HCT116 (cell line): Measurements from ENCODE around the gene ASPN. TPM values are rescaled to one million over a fixed set of nuclear protein-coding genes. Genes with fewer than 3 reads are reported as not detected.

Experiments
- ATAC-seq: fragments of 200-7000 bp; cut with Tn5 transposase; 2 replicates; pipeline ENCODE4 v1.9.1; 2020; ENCODE audit warnings: mild to moderate bottlenecking, moderate library complexity
- BruUV-seq: library from RNA; stranded (reverse); fragments of 400-500 nt; replicated peaks from 2 replicates; lab custom pipeline; 2021; lab: Mats Ljungman, UMichigan
- CTCF ChIA-PET: fragments of 300-600 bp; sonication (Branson Sonifier 250); formaldehyde crosslinking; loops from one replicate; lab custom pipeline; 2021; ENCODE audit warnings: antibody characterized with exemption; lab: Charles Lee
- POLR2A ChIA-PET: fragments of 300-600, 350-600 bp; sonication (Branson Sonifier 250); formaldehyde crosslinking; loops from one replicate; lab custom pipeline; 2021; ENCODE audit warnings: antibody characterized with exemption; lab: Charles Lee
- RAD21 ChIA-PET, 2 experiments: fragments of 300-600 bp; sonication (Branson Sonifier 250); formaldehyde crosslinking; loops; one replicate each; lab custom pipeline; 2023; ENCODE audit warnings: low total read pairs in 2 of 2; ENCODE audit not compliant: uncharacterized antibody in 2 of 2, unreplicated experiment in 2 of 2, low non-redundant PET in 1 of 2; lab: Charles Lee
- DNase-seq: peaks from one replicate; pipeline ENCODE4 v3.0.0-alpha.2; 2010; ENCODE audit warnings: low read depth, low spot score
- H2AFZ ChIP-seq: fragments of 200-600 bp; shearing (Covaris generic), sonication (generic); 2 replicates; pipeline ENCODE4 v1.6.1; 2017; ENCODE audit warnings: low read depth, mixed run types, mixed read lengths, antibody characterized with exemption, low read length; ENCODE audit not compliant: poor library complexity, severe bottlenecking
- H3K27ac ChIP-seq: 2 replicates; pipeline ENCODE4 v1.5.1; 2012; ENCODE audit warnings: low read depth, low read length
- H3K27me3 ChIP-seq: fragments of 200-600 bp; sonication (generic); 2 replicates; pipeline ENCODE4 v1.6.1; 2016; ENCODE audit warnings: mixed run types, low read length, mixed read lengths; ENCODE audit not compliant: insufficient read depth
- H3K36me3 ChIP-seq, 2 experiments: fragments of 200-500 bp in 1 of 2; fragments of 200-600 bp in 1 of 2; sonication (Bioruptor generic) in 1 of 2; sonication (generic) in 1 of 2; 2 replicates each; pipeline versions ENCODE4 v1.5.1 to v1.6.1; 2014 to 2016; ENCODE audit warnings: low read length in 2 of 2, inconsistent platforms in 1 of 2, mixed read lengths in 1 of 2, mixed run types in 1 of 2; ENCODE audit not compliant: insufficient read depth in 2 of 2, control insufficient read depth in 1 of 2
- H3K4me1 ChIP-seq, 2 experiments: fragments of 200-600 bp in 1 of 2; sonication (generic) in 1 of 2; 2 replicates each; pipeline versions ENCODE4 v1.5.1 to v1.6.1; 2012 to 2017; ENCODE audit warnings: low read length in 2 of 2, inconsistent platforms in 1 of 2, mild to moderate bottlenecking in 1 of 2, mixed read lengths in 1 of 2, mixed run types in 1 of 2, moderate library complexity in 1 of 2; ENCODE audit not compliant: insufficient read depth in 2 of 2, control insufficient read depth in 1 of 2
- H3K4me2 ChIP-seq: fragments of 200-600 bp; sonication (generic); 2 replicates; pipeline ENCODE4 v1.6.1; 2017; ENCODE audit warnings: mixed run types, low read length, mixed read lengths
- H3K4me3 ChIP-seq, 2 experiments: fragments of 200-600 bp in 1 of 2; sonication (generic) in 1 of 2; replicated peaks in 1 of 2; 2 replicates each; pipeline ENCODE4 v1.5.1; 2011 to 2016; ENCODE audit warnings: low read length in 2 of 2, control low read depth in 1 of 2, low read depth in 1 of 2, mild to moderate bottlenecking in 1 of 2, mixed read lengths in 1 of 2, mixed run types in 1 of 2
- H3K79me2 ChIP-seq: fragments of 200-600 bp; sonication (generic); 2 replicates; pipeline ENCODE4 v1.6.1; 2017; ENCODE audit warnings: mild to moderate bottlenecking, mixed run types, low read length, moderate library complexity, mixed read lengths; ENCODE audit not compliant: insufficient read depth
- H3K9ac ChIP-seq: fragments of 200-600 bp; sonication (generic); 2 replicates; pipeline ENCODE4 v1.6.1; 2016; ENCODE audit warnings: low read length, mixed read lengths
- H3K9me2 ChIP-seq: fragments of 200-600 bp; sonication (generic), shearing (Covaris generic); 2 replicates; pipeline ENCODE4 v1.6.1; 2017; ENCODE audit warnings: mixed run types, mild to moderate bottlenecking, moderate library complexity; ENCODE audit not compliant: insufficient read depth
- H3K9me3 ChIP-seq, 2 experiments: fragments of 200-500 bp in 1 of 2; fragments of 200-600 bp in 1 of 2; sonication (Bioruptor generic) in 1 of 2; sonication (generic) in 1 of 2; 2 replicates each; pipeline ENCODE4 v1.6.1; 2014 to 2017; ENCODE audit warnings: low read length in 2 of 2, mixed read lengths in 2 of 2, inconsistent platforms in 1 of 2, low read depth in 1 of 2, mild to moderate bottlenecking in 1 of 2, mixed run types in 1 of 2, moderate library complexity in 1 of 2; ENCODE audit not compliant: control insufficient read depth in 1 of 2, insufficient read depth in 1 of 2
- H4K20me1 ChIP-seq: fragments of 200-600 bp; sonication (generic), shearing (Covaris generic); 2 replicates; pipeline ENCODE4 v1.6.1; 2017; ENCODE audit warnings: mixed run types, mild to moderate bottlenecking, moderate library complexity; ENCODE audit not compliant: insufficient read depth
- CBX3 ChIP-seq: IDR thresholded peaks from 2 replicates; pipeline ENCODE4 v1.6.1; 2012; ENCODE audit warnings: low read depth
- EGR1 ChIP-seq: IDR thresholded peaks from 2 replicates; pipeline ENCODE4 v1.6.1; 2012; ENCODE audit warnings: low read depth
- ELF1 ChIP-seq: IDR thresholded peaks from 2 replicates; pipeline ENCODE4 v1.6.1; 2012; ENCODE audit warnings: low read depth, borderline replicate concordance
- EZH2 ChIP-seq: fragments of 200-600 bp; sonication (generic); IDR thresholded peaks from 2 replicates; pipeline ENCODE4 v1.6.1; 2017; ENCODE audit warnings: antibody characterized with exemption, mixed run types
- EZH2phosphoT487 ChIP-seq: fragments of 200-600 bp; IDR thresholded peaks from 2 replicates; pipeline ENCODE4 v1.6.1; 2018; ENCODE audit warnings: antibody characterized with exemption, borderline replicate concordance
- FOSL1 ChIP-seq: IDR thresholded peaks from 2 replicates; pipeline ENCODE4 v1.6.1; 2012; ENCODE audit warnings: low read depth
- POLR2AphosphoS5 ChIP-seq: IDR thresholded peaks from 2 replicates; pipeline ENCODE4 v1.6.1; 2011; ENCODE audit warnings: mild to moderate bottlenecking, low read depth, low read length, moderate library complexity
- RAD21 ChIP-seq: IDR thresholded peaks from 2 replicates; pipeline ENCODE4 v1.6.1; 2012; ENCODE audit warnings: low read depth, mild to moderate bottlenecking
- SIN3A ChIP-seq: IDR thresholded peaks from 2 replicates; pipeline ENCODE4 v1.6.1; 2012; ENCODE audit warnings: low read depth
- SRF ChIP-seq: IDR thresholded peaks from 2 replicates; pipeline ENCODE4 v1.6.1; 2012; ENCODE audit warnings: low read depth
- TCF7L2 ChIP-seq: IDR thresholded peaks from 2 replicates; pipeline ENCODE4 v1.7.0; 2011; ENCODE audit warnings: borderline replicate concordance, inconsistent platforms; ENCODE audit not compliant: insufficient read depth, insufficient read length; ENCODE audit errors: extremely low read depth
- ZFX ChIP-seq: fragments of 450-650 bp; IDR thresholded peaks from 2 replicates; pipeline ENCODE4 v1.6.1; 2017
- ZNF274 ChIP-seq: fragments of 200-500 bp; sonication (Bioruptor generic); IDR thresholded peaks from 2 replicates; pipeline ENCODE4 v1.6.1; 2014; ENCODE audit warnings: mild to moderate bottlenecking, low read depth, low read length, inconsistent platforms
- intact Hi-C: fragments of 100-400 bp; cut with micrococcal nuclease; formaldehyde crosslinking; loops from 2 replicates; pipeline ENCODE4 v1.10.0; 2022
- total RNA-seq: library from RNA; stranded (reverse); gene quantifications from one replicate; pipeline ENCODE4 v1.2.1, GENCODE V29; 2021; ENCODE audit not compliant: unreplicated experiment
- TF ChIP-seq, protein P1 (sequence below): IDR thresholded peaks from 2 replicates; pipeline ENCODE4 v1.6.1; 2012
- TF ChIP-seq, protein P2 (sequence below): IDR thresholded peaks from 2 replicates; pipeline ENCODE4 v1.6.1; 2011; ENCODE audit warnings: mild to moderate bottlenecking, low read length, moderate library complexity; ENCODE audit not compliant: insufficient replicate concordance; ENCODE audit errors: extremely low read depth
- TF ChIP-seq, protein P3 (sequence below), 3 experiments: fragments of 200-600 bp in 1 of 3; sonication (generic) in 1 of 3; IDR thresholded peaks in 2 of 3; conservative IDR thresholded peaks in 1 of 3; 2 replicates each; pipeline ENCODE4 v1.5.1; 2012 to 2017; ENCODE audit warnings: low read depth in 2 of 3, low read length in 2 of 3, antibody characterized with exemption in 1 of 3, borderline replicate concordance in 1 of 3, control low read depth in 1 of 3, mild to moderate bottlenecking in 1 of 3, mixed read lengths in 1 of 3, mixed run types in 1 of 3, moderate library complexity in 1 of 3; ENCODE audit not compliant: insufficient read depth in 1 of 3
- TF ChIP-seq, protein P4 (sequence below): IDR thresholded peaks from 2 replicates; pipeline ENCODE4 v1.6.1; 2012; ENCODE audit warnings: low read depth
- TF ChIP-seq, protein P5 (sequence below): IDR thresholded peaks from 2 replicates; pipeline ENCODE4 v1.6.1; 2012

ASPN gene
- total RNA-seq, 1 experiment from 2014 or later: not detected

DNA sequence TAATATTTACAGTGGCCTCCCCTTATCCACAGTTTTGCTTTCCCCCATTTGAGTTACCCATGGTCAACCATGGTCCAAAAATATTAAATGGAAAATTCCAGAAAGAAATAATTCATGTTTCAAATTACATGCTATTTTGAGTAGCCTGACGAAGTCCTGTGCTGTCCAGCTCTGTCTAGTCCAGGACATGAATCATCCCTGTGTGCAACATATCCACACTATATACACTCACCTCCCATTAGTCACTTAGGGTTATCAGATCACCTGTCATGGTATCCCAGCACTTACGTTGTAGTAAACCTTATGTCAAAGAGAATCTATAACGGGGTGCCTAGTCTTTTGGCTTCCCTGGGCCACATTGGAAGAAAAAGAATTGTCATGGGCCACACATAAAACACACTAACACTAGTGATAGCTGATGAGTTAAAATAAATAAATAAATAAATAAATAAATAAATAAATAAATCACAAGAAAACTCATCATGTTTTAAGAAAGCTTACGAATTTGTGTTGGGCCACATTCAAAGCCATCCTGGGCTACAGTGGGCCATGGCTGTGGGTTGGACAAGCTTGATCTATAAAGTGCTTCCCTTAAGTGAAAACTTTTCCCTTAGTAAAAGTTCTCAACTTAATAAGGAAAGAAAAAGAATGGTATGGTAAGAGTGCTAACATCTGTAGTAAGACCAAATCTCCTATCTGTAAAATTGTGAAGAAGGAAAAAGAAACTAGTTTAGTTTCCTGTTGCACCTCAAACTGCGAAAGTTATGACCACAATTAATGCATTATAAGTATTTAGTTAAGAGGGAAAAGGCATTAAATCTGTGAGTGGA, 42.2 kb downstream of the ASPN start:
- no peak for ATAC-seq
- ChIA-PET CTCF (interaction anchor here (2.1 to 2.4 kb wide), 2 partner anchors 112 to 301 kb away, joined by 19 to 24 read pairs; no protein-coding TSS in a partner anchor), POLR2A (no interaction called here), RAD21 (no interaction called here)
- Histone ChIP-seq H3K4me2 (no peak overlapping the region), H3K4me3 (no peak overlapping the region)
- intact Hi-C loops: loop anchor here (2.0 to 5.0 kb wide), 2 partner anchors 111 to 303 kb away; no protein-coding TSS in a partner anchor
- TF ChIP-seq, protein P1, sequence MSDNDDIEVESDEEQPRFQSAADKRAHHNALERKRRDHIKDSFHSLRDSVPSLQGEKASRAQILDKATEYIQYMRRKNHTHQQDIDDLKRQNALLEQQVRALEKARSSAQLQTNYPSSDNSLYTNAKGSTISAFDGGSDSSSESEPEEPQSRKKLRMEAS: no peak
- no peak for TF ChIP-seq CBX3
- TF ChIP-seq TCF7L2: no peak
- TF ChIP-seq, protein P2, sequence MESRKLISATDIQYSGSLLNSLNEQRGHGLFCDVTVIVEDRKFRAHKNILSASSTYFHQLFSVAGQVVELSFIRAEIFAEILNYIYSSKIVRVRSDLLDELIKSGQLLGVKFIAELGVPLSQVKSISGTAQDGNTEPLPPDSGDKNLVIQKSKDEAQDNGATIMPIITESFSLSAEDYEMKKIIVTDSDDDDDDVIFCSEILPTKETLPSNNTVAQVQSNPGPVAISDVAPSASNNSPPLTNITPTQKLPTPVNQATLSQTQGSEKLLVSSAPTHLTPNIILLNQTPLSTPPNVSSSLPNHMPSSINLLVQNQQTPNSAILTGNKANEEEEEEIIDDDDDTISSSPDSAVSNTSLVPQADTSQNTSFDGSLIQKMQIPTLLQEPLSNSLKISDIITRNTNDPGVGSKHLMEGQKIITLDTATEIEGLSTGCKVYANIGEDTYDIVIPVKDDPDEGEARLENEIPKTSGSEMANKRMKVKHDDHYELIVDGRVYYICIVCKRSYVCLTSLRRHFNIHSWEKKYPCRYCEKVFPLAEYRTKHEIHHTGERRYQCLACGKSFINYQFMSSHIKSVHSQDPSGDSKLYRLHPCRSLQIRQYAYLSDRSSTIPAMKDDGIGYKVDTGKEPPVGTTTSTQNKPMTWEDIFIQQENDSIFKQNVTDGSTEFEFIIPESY: no peak
- TF ChIP-seq ZFX: no peak
- TF ChIP-seq, protein P3, sequence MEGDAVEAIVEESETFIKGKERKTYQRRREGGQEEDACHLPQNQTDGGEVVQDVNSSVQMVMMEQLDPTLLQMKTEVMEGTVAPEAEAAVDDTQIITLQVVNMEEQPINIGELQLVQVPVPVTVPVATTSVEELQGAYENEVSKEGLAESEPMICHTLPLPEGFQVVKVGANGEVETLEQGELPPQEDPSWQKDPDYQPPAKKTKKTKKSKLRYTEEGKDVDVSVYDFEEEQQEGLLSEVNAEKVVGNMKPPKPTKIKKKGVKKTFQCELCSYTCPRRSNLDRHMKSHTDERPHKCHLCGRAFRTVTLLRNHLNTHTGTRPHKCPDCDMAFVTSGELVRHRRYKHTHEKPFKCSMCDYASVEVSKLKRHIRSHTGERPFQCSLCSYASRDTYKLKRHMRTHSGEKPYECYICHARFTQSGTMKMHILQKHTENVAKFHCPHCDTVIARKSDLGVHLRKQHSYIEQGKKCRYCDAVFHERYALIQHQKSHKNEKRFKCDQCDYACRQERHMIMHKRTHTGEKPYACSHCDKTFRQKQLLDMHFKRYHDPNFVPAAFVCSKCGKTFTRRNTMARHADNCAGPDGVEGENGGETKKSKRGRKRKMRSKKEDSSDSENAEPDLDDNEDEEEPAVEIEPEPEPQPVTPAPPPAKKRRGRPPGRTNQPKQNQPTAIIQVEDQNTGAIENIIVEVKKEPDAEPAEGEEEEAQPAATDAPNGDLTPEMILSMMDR (IDR thresholded peaks at IDR 0.05 in 2 of 3, conservative IDR thresholded peaks at IDR 0.05 in 1 of 3; ENCODE audit: borderline replicate concordance in 1 of 3, insufficient read depth in 1 of 3, low read depth in 2 of 3, low read length in 2 of 3): no peak
- TF ChIP-seq EZH2: no peak
- TF ChIP-seq, protein P4, sequence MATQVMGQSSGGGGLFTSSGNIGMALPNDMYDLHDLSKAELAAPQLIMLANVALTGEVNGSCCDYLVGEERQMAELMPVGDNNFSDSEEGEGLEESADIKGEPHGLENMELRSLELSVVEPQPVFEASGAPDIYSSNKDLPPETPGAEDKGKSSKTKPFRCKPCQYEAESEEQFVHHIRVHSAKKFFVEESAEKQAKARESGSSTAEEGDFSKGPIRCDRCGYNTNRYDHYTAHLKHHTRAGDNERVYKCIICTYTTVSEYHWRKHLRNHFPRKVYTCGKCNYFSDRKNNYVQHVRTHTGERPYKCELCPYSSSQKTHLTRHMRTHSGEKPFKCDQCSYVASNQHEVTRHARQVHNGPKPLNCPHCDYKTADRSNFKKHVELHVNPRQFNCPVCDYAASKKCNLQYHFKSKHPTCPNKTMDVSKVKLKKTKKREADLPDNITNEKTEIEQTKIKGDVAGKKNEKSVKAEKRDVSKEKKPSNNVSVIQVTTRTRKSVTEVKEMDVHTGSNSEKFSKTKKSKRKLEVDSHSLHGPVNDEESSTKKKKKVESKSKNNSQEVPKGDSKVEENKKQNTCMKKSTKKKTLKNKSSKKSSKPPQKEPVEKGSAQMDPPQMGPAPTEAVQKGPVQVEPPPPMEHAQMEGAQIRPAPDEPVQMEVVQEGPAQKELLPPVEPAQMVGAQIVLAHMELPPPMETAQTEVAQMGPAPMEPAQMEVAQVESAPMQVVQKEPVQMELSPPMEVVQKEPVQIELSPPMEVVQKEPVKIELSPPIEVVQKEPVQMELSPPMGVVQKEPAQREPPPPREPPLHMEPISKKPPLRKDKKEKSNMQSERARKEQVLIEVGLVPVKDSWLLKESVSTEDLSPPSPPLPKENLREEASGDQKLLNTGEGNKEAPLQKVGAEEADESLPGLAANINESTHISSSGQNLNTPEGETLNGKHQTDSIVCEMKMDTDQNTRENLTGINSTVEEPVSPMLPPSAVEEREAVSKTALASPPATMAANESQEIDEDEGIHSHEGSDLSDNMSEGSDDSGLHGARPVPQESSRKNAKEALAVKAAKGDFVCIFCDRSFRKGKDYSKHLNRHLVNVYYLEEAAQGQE: no peak
- TF ChIP-seq, protein P5, sequence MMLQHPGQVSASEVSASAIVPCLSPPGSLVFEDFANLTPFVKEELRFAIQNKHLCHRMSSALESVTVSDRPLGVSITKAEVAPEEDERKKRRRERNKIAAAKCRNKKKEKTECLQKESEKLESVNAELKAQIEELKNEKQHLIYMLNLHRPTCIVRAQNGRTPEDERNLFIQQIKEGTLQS: no peak
- no peak for TF ChIP-seq EZH2phosphoT487
- TF ChIP-seq FOSL1: no peak
- no peak for TF ChIP-seq POLR2AphosphoS5
- no peak for TF ChIP-seq EGR1
- TF ChIP-seq ZNF274: no peak
- no peak for TF ChIP-seq RAD21
- no peak for TF ChIP-seq SIN3A
- no peak for TF ChIP-seq ELF1
- TF ChIP-seq SRF: no peak
- TF ChIP-seq, all 23 proteins: peak for 0
- H3K9me2 ChIP-seq: no peaks in the 10 kb centered on the region
- no peak overlapping the region for H3K9ac ChIP-seq
- no peak overlapping the region for H3K27ac ChIP-seq
- no TSS peak for BruUV-seq
- H3K79me2 ChIP-seq: no peaks in the 10 kb centered on the region
- H4K20me1 ChIP-seq: no peaks in the 10 kb centered on the region
- no peak for DNase-seq
- H3K9me3 ChIP-seq: no peaks in the 10 kb centered on the region
- no peak overlapping the region for H2AFZ ChIP-seq
- no peaks in the 10 kb centered on the region for H3K4me1 ChIP-seq
- no peaks in the 10 kb centered on the region for H3K36me3 ChIP-seq
- no peaks in the 10 kb centered on the region for H3K27me3 ChIP-seq
